A549 treated with GW870086 at 1 μM for 4 hours (cell line): ENCODE results near the gene FRG1. TPM values are rescaled to one million over a fixed set of nuclear protein-coding genes. Genes with fewer than 3 reads are reported as not detected.

Experiments
- total RNA-seq: library from RNA; stranded (reverse); fragments of 200-300 nt; extraction: Qiagen RNA extraction; gene quantifications from 5 replicates; pipeline ENCODE4 v1.2.3, GENCODE V29; 2022; ENCODE audit warnings: low read depth

FRG1 gene
- 37.8 to 43.5 TPM (median 38.1 TPM) in 5 replicates for total RNA-seq

GRCh38 chr4:189940178-189941004 is at the start of gene FRG1:
TSS of gene FRG1 (plus strand) at chr4:189940872. CDS start at chr4:189941010, 138 bp downstream.

Other genes starting within 250 kb of the FRG1 start
- gene FRG2, start 86.4 kb downstream of the FRG1 start, total RNA-seq, result 0.08 TPM in 1 of 5 replicates, not detected in the others
- gene DBET, start 123.6 kb downstream of the FRG1 start, total RNA-seq, result not detected in 5 replicates
- not detected in 5 replicates for gene DUX4, start 232.9 kb downstream of the FRG1 start, total RNA-seq